Measurements from ENCODE around the gene PYURF.

The PYURF gene

GRCh38 chr4:88537709-88538108, 14.1 kb upstream of the PYURF start:
- no peak for TF ChIP-seq CTCF (IDR thresholded peaks at IDR 0.05; ENCODE audit: low read depth, low read length, missing control alignments)
- Histone ChIP-seq H3K27me3 (replicated peaks) (no peaks in the 10 kb centered on the region), H3K36me3 (replicated peaks) (no peaks in the 10 kb centered on the region), H3K27ac (no peak overlapping the region), H3K4me3 (ENCODE audit: low read depth, low read length) (no peak overlapping the region)
- no peak for DNase-seq
- in situ Hi-C loops (cut with HindIII; ENCODE audit: low pct_ligation_motif_present, low sequenced_read_pairs) = no loop called here

- H3K36me3 ChIP-seq (replicated peaks) = no peaks in the 10 kb centered on the region
- no peak overlapping the region for H3K4me3 ChIP-seq (ENCODE audit: low read depth, low read length)
- in situ Hi-C loops (cut with HindIII; ENCODE audit: low pct_ligation_motif_present, low sequenced_read_pairs) = no loop called here
- TF ChIP-seq CTCF (IDR thresholded peaks at IDR 0.05; ENCODE audit: low read depth, low read length, missing control alignments) = no peak
- H3K27me3 ChIP-seq (replicated peaks) = no peaks in the 10 kb centered on the region
- no peak overlapping the region for H3K27ac ChIP-seq
- no peak for DNase-seq
These were observed 11.6 kb upstream of the PYURF start for GRCh38 chr4:88535090-88535755.

- TF ChIP-seq CTCF (IDR thresholded peaks at IDR 0.05; ENCODE audit: low read depth, low read length, missing control alignments) = no peak
- Histone ChIP-seq H3K4me3 (ENCODE audit: low read depth, low read length) (no peak overlapping the region), H3K27me3 (replicated peaks) (no peaks in the 10 kb centered on the region), H3K27ac (peak overlapping the region; percentile 88), H3K36me3 (replicated peaks) (no peaks in the 10 kb centered on the region)
- DNase-seq = peak; percentile 58
- in situ Hi-C loops (cut with HindIII; ENCODE audit: low pct_ligation_motif_present, low sequenced_read_pairs) = no loop called here
These were observed 10.6 kb upstream of the PYURF start for GRCh38 chr4:88533937-88534750.

GRCh38 chr4:88533088-88533790, 9.7 kb upstream of the PYURF start:
- H3K4me3 ChIP-seq (ENCODE audit: low read depth, low read length) = no peak overlapping the region

GRCh38 chr4:88531549-88531948, 8.0 kb upstream of the PYURF start:
- TF ChIP-seq CTCF (IDR thresholded peaks at IDR 0.05; ENCODE audit: low read depth, low read length, missing control alignments) = no peak
- no peak overlapping the region for H3K4me3 ChIP-seq (ENCODE audit: low read depth, low read length)

More at GRCh38 chr4:88533088-88533790, 9.7 kb upstream of the PYURF start:
- DNase-seq = no peak
- H3K36me3 ChIP-seq (replicated peaks) = no peaks in the 10 kb centered on the region
- in situ Hi-C loops (cut with HindIII; ENCODE audit: low pct_ligation_motif_present, low sequenced_read_pairs) = no loop called here
- no peaks in the 10 kb centered on the region for H3K27me3 ChIP-seq (replicated peaks)
- peak overlapping the region; percentile 88 for H3K27ac ChIP-seq
- TF ChIP-seq CTCF (IDR thresholded peaks at IDR 0.05; ENCODE audit: low read depth, low read length, missing control alignments) = no peak

More at GRCh38 chr4:88531549-88531948, 8.0 kb upstream of the PYURF start:
- in situ Hi-C loops (cut with HindIII; ENCODE audit: low pct_ligation_motif_present, low sequenced_read_pairs) = no loop called here
- no peak overlapping the region for H3K27ac ChIP-seq
- no peaks in the 10 kb centered on the region for H3K36me3 ChIP-seq (replicated peaks)
- no peak for DNase-seq
- H3K27me3 ChIP-seq (replicated peaks) = no peaks in the 10 kb centered on the region

Measured in brain microvascular endothelial cell (primary cell).